Left kidney (tissue), 2 donors: ENCODE measurements around the gene TTLL10. TPM values are rescaled to one million over a fixed set of nuclear protein-coding genes. Genes with fewer than 3 reads are reported as not detected.
A peak's percentile ranks its signal among the peaks of the same experiment; 100 is the strongest.

Experiments used
- DNase-seq: peaks from one replicate; pipeline ENCODE4 v3.0.0-alpha.2; 2013
- polyA plus RNA-seq: library from polyadenylated mRNA; unstranded; fragments of 120-200 nt; gene quantifications from one replicate; pipeline ENCODE4 v1.2.1, GENCODE V29; 2013; ENCODE audit not compliant: insufficient read length

The TTLL10 gene
- polyA plus RNA-seq, 1 donor = 0.98 TPM

DNA sequence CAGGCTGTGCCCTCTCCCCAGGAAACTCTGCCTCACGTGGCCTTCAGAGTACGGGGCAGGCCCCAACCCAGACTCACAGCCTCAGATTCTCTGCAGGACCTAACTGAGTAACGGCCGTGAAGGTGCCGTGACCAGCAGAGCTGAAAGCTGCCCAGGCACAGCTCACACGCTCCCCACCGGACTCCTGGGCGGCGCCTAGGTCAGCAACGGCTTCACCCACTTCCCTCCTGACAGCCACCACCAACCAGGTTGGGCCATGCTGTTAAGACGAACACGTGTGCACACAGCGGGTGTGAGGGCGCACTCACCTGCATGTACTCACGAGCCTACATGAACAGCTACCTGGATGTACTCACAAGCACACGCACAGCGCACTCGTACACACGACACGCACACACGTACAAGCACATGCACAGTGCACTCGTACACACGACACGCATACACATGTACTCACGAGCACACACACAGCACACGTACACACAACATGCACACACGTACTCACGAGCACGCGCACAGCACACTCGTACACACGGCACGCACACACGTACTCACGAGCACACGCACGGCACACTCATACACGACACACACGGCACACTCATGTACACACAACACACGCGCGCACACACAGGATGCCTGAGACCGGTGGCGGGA, 49.0 kb downstream of the TTLL10 start:
- no peak for DNase-seq

DNA sequence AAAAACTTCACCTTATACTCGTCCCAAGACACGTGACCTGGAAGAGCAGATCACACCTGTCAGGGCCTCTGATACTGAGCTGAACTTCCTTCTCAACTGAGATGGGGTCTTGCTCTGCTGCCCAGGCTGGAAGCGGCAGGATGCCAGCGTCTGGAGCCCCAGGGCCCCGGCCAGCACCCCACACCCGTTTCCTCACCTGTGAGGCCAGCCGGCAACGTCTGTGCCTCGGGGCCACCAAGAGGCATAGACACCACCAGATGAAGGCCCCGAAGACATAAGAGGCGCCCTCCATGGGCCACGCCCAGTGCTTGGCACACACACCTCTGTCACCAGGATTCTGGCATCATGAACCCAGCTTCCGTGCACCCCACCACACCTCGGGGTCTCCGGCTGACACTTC, 49.6 kb downstream of the TTLL10 start:
- DNase-seq = no peak

DNA sequence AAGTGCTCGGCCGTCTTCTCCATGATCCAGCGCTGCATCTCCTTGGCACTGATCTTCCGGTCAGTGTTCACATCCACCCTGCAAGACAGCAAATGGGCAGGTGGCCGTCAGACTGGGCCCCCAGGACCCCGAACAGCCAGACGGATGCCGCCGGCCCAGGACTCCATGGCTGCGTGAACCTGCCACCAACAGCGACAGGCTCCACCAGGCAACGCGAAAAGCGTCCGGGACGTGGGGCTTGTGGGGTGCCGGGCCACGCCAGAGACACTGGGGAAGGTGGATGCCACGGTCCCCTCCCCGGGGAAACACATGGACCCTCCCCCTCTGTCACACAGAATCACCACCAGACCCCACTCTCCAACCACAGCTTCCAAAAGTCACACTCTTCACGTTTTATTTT, 50.2 kb downstream of the TTLL10 start:
- DNase-seq = no peak

DNA sequence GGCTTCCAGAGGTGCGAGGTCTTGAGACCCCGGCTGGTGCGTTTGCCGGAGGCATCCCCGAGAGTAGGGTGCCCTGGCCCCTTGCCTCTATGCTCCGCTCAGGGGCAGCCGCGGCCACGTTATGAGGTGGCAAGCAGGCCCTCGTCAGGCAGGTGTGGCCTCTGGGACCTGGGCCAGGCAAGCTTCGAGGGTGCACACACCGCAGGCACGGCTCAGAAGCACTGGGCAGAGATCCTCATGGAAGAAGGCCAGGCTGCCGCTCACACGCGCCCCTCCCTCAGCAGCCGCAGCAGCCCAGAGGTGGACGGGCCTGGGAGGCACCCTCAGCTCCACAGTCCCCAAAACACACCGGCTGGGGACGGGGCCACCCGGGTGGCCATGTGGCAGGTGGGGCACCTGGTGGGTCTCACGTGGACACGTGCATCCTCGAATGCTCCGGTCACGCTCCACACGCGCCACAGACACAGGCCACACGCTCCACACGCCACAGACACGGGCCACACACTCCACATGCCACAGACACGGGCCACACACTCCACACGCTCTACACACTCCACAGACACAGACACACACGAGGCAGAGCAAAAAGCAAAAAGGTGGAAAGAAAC, 51.7 kb downstream of the TTLL10 start:
- no peak for DNase-seq

GRCh38 chr1:1225913-1226312, 52.2 kb downstream of the TTLL10 start:
- DNase-seq = no peak

- no peak for DNase-seq
Observed at GRCh38 chr1:1226566-1227362, 53.1 kb downstream of the TTLL10 start.

- no peak for DNase-seq
Observed at GRCh38 chr1:1227386-1227785, 53.7 kb downstream of the TTLL10 start.

DNA sequence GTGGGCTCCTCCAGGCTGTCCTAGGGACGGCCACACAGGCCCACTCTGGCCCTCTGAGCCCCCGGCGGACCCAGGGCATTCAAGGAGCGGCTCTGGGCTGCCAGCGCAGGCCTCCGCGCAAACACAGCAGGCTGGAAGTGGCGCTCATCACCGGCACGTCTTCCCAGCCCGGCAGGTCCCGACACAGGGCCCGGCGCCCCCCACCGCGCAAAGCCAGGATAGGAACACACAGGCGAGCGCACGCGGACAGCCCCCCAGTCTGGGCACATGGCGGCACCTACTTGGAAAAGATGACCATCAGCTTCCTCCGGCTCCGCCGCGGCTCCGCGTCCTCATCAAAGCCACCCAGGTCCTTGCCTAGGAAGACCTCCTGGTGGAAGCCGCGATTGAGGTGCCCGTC, 54.5 kb downstream of the TTLL10 start:
- no peak for DNase-seq

DNA sequence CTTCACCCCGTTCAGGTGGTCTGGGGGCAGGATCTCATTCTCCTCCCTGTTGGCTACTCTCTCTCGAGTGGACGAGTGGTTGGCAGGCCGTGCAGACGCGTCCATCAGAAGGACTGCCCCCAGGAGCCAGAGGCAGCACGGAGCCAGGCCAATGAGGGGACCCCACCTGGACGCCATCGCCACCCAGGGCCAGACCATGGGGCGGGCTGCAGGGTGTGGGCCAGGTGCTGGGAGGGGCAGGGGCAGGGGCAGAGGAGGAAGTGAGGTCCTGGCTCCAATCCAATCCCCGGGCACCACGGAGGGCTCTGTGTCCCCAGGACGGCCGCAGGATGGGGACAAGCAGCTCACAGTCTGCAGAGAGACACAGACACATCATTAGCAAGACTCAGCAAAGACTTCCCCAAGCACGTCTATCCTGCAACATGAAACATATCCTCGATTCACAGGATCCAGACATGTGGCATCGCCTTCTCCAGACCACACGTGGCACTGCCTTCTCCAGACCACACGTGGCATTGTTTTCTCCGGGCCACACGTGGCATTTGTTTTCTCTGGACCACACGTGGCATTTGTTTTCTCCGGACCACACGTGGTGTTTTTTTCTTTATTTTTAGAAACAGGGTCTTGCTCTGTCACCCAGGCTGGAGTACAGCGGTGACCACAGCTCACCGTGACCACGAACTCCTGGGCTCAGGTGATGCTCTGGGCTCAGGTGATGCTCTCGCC, 55.1 kb downstream of the TTLL10 start:
- DNase-seq = no peak

GRCh38 chr1:1229770-1230169, 56.1 kb downstream of the TTLL10 start:
- no peak for DNase-seq

GRCh38 chr1:1230656-1231399, 57.1 kb downstream of the TTLL10 start:
- DNase-seq = no peak

GRCh38 chr1:1231400-1232207, 57.9 kb downstream of the TTLL10 start, which contains the start of gene SDF4:
Gene SDF4, minus strand, starts transcription at chr1:1232001. Its CDS starts 3,229 bp downstream, at chr1:1228772.
- DNase-seq = peak; percentile 96

DNA sequence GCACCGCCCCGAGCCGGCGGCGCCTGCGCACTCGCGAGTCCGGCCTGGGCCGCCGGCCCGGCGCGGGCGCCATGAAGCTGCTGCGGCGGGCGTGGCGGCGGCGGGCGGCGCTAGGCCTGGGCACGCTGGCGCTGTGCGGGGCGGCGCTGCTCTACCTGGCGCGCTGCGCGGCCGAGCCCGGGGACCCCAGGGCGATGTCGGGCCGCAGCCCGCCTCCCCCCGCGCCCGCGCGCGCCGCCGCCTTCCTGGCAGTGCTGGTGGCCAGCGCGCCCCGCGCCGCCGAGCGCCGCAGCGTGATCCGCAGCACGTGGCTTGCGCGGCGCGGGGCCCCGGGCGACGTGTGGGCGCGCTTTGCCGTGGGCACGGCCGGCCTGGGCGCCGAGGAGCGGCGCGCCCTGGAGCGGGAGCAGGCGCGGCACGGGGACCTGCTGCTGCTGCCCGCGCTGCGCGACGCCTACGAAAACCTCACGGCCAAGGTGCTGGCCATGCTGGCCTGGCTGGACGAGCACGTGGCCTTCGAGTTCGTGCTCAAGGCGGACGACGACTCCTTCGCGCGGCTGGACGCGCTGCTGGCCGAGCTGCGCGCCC, 58.6 kb downstream of the TTLL10 start, which contains the start of gene B3GALT6:
B3GALT6 (plus strand) TSS at position 30 of the 588 bp plus-strand sequence; CDS start at position 72, 42 bp downstream.
- no peak for DNase-seq

DNA sequence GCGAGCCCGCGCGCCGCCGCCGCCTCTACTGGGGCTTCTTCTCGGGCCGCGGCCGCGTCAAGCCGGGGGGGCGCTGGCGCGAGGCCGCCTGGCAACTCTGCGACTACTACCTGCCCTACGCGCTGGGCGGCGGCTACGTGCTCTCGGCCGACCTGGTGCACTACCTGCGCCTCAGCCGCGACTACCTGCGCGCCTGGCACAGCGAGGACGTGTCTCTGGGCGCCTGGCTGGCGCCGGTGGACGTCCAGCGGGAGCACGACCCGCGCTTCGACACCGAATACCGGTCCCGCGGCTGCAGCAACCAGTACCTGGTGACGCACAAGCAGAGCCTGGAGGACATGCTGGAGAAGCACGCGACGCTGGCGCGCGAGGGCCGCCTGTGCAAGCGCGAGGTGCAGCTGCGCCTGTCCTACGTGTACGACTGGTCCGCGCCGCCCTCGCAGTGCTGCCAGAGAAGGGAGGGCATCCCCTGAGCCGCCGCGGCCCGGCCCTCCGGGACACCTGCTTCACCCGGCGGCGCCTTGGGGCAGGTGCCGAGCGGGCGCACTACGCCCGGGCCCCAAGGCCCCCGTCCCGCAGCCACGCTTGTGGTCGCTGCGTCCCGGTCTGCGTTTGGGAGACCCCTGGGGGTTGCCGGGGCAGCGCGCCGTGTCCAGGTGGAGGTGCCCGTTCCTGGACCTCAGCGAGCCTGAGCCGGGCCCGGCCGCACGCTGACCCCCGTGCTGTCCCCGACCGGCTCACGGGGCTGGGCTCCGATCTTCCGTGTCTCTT, 59.3 kb downstream of the TTLL10 start:
- no peak for DNase-seq

DNA sequence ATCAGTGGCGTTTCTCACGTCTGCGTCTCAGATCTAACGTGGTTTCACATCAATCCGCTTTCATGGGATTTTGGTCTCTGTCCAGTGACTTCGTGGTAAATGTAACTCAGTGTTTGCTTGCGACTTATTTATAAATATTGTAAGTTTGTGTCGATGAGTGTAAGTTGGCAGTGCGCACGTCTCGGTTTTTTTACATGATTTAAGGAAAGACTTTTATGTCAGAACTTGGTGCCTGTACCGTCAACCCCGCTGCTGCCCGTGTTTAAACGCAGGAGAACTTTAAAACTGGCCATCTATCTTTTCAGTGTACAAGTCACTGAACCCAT, 59.9 kb downstream of the TTLL10 start:
- no peak for DNase-seq

GRCh38 chr1:1234180-1234808, 60.6 kb downstream of the TTLL10 start:
- no peak for DNase-seq

DNA sequence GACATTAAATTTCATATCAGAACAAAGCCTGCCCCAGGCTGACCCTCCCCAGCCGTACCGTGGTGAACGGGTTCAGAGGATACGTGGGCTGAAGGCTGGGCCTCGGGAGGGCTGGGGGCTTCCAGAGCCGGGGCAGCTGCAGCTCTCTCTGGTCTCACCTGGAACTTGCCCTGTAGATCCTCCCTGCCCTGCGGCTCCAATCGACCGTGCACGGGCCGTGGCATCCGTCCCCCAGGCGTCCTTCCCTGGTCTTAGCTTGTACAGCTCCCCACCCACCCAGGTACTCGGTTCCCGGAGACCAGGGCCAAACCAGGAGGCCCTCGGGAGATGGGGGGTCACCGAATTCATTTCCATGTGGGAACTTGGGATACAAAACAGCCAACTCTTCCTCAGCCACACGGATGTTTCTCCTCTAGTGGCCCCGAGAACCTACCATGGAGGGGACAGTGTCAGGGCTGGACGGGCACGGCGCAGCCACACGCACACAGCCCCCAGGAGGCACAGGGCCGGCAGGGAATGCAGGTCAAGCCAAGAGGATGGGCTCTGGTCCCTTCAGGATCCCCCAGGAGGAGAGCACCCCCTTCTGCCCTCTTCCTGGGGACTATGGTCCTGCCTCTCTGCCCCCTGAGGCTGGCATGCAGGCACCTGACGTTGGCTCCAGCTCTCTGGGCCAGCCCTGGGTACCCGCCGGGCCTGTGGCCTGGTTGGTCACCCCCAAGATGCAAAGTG, 61.5 kb downstream of the TTLL10 start:
- DNase-seq = no peak

DNA sequence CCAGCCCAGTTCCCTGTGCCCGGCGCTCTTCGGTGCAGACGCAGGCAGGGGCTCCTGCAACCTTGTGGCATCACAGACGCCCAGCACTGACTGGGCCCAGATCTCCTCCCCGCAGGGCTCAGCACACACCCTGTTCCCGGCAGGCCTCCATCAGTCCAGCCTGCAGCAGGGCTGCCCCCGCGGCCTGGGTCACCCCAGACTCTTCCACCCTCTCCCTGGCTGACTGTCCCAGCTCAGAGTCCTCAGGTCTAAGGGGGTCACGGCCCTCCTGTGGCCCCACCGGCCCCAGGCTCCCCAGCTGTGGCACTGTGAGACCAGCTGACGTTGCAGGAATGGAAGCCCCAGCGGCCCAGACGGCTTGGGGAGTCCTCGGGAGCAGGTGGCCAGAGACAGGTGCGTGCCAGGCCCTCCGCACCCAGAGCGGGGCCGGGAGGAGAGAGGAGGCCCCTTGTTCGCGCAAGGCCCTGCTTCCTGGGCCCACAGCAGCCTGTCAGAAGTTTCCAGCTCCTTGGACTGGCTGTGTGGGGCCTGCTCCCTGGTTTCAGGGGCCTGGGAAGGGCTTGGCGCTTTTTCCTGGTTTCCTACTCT, 62.6 kb downstream of the TTLL10 start:
- no peak for DNase-seq
